MM.1S (cell line): ENCODE data around the gene ZNF362.

ENCODE experiments used
- DNase-seq: peaks from one replicate; pipeline ENCODE4 v3.0.0-alpha.2; 2015
- H2AFZ ChIP-seq: fragments of 300-600 bp; sonication (generic); 2 replicates; pipeline ENCODE4 v1.6.0; 2016; ENCODE audit warnings: antibody characterized with exemption, low read length
- H3F3A ChIP-seq: fragments of 300-600 bp; sonication (generic); 2 replicates; pipeline ENCODE4 v1.6.1; 2016; ENCODE audit warnings: mild to moderate bottlenecking, antibody characterized with exemption, low read length, moderate library complexity, mixed read lengths; ENCODE audit not compliant: insufficient read depth
- H3K27ac ChIP-seq: fragments of 300-600 bp; sonication (generic); 2 replicates; pipeline ENCODE4 v1.5.1; 2016; ENCODE audit warnings: mild to moderate bottlenecking, low read length
- H3K27me3 ChIP-seq: fragments of 300-600 bp; sonication (generic); replicated peaks from 2 replicates; pipeline ENCODE4 v1.6.0; 2016; ENCODE audit warnings: low read length; ENCODE audit not compliant: insufficient read depth
- H3K36me3 ChIP-seq: fragments of 300-600 bp; sonication (generic); replicated peaks from 2 replicates; pipeline ENCODE4 v1.6.1; 2016; ENCODE audit warnings: mild to moderate bottlenecking, low read length, mixed read lengths; ENCODE audit not compliant: insufficient read depth
- H3K4me1 ChIP-seq: fragments of 300-600 bp; sonication (generic); 2 replicates; pipeline ENCODE4 v1.6.1; 2016; ENCODE audit warnings: low read length, mixed read lengths
- H3K4me2 ChIP-seq: fragments of 300-600 bp; sonication (generic); 2 replicates; pipeline ENCODE4 v1.6.0; 2016; ENCODE audit warnings: low read depth, low read length
- H3K4me3 ChIP-seq: fragments of 300-600 bp; sonication (generic); 2 replicates; pipeline ENCODE4 v1.5.1; 2016; ENCODE audit warnings: low read length, mixed read lengths
- H3K79me2 ChIP-seq: fragments of 300-600 bp; sonication (generic); 2 replicates; pipeline ENCODE4 v1.6.1; 2016; ENCODE audit warnings: mixed run types, low read length, mixed read lengths
- H3K9ac ChIP-seq: fragments of 300-600 bp; sonication (generic); 2 replicates; pipeline ENCODE4 v1.6.1; 2016; ENCODE audit warnings: low read length, mixed read lengths
- H3K9me2 ChIP-seq: fragments of 300-600 bp; sonication (generic); replicated peaks from 2 replicates; pipeline ENCODE4 v1.6.1; 2016; ENCODE audit warnings: mild to moderate bottlenecking, low read length, mixed read lengths; ENCODE audit not compliant: insufficient read depth
- H3K9me3 ChIP-seq: fragments of 300-600 bp; sonication (generic); replicated peaks from 2 replicates; pipeline ENCODE4 v1.6.1; 2016; ENCODE audit warnings: mild to moderate bottlenecking, low read length, mixed read lengths; ENCODE audit not compliant: insufficient read depth
- H4K20me1 ChIP-seq: fragments of 300-600 bp; sonication (generic); 2 replicates; pipeline ENCODE4 v1.6.1; 2016; ENCODE audit warnings: mild to moderate bottlenecking, low read length, moderate library complexity, mixed read lengths; ENCODE audit not compliant: insufficient read depth
- CTCF ChIP-seq: fragments of 300-600 bp; sonication (generic); IDR thresholded peaks from 2 replicates; pipeline ENCODE4 v1.5.1; 2016; ENCODE audit warnings: antibody characterized with exemption, low read length, mixed read lengths
- EZH2 ChIP-seq: fragments of 300-600 bp; sonication (generic); optimal IDR thresholded peaks from 2 replicates; pipeline ENCODE3; 2017; ENCODE audit warnings: low read depth, mild to moderate bottlenecking, antibody characterized with exemption, low read length, mixed read lengths
- EZH2phosphoT487 ChIP-seq: fragments of 300-600 bp; sonication (generic); IDR thresholded peaks from 2 replicates; pipeline ENCODE4 v1.6.1; 2018; ENCODE audit warnings: antibody characterized with exemption, low read length

The ZNF362 gene

GRCh38 chr1:33305016-33305415 is 48.7 kb downstream of the ZNF362 start:
- no peak for DNase-seq
- Histone ChIP-seq H3K9me2 (no peaks in the 10 kb centered on the region), H3K79me2 (no peaks in the 10 kb centered on the region), H3F3A (no peaks in the 10 kb centered on the region), H3K9ac (no peak overlapping the region), H2AFZ (no peak overlapping the region), H3K9me3 (no peaks in the 10 kb centered on the region), H4K20me1 (no peaks in the 10 kb centered on the region), H3K4me3 (no peak overlapping the region), H3K4me2 (no peak overlapping the region), H3K4me1 (no peaks in the 10 kb centered on the region), H3K36me3 (no peaks in the 10 kb centered on the region), H3K27ac (no peak overlapping the region), H3K27me3 (no peaks in the 10 kb centered on the region)
- TF ChIP-seq CTCF (no peak), EZH2 (no peak), EZH2phosphoT487 (no peak)

GRCh38 chr1:33305816-33306652 is 49.7 kb downstream of the ZNF362 start:
- H2AFZ ChIP-seq = no peak overlapping the region
- DNase-seq = no peak
- no peaks in the 10 kb centered on the region for H3K27me3 ChIP-seq
- TF ChIP-seq EZH2 (no peak), EZH2phosphoT487 (no peak), CTCF (no peak)
- H3K79me2 ChIP-seq = no peaks in the 10 kb centered on the region
- no peaks in the 10 kb centered on the region for H4K20me1 ChIP-seq
- no peak overlapping the region for H3K4me3 ChIP-seq
- no peaks in the 10 kb centered on the region for H3F3A ChIP-seq
- H3K9ac ChIP-seq = no peak overlapping the region
- no peaks in the 10 kb centered on the region for H3K4me1 ChIP-seq
- no peak overlapping the region for H3K4me2 ChIP-seq
- no peaks in the 10 kb centered on the region for H3K9me2 ChIP-seq
- H3K27ac ChIP-seq = no peak overlapping the region
- H3K36me3 ChIP-seq = no peaks in the 10 kb centered on the region
- H3K9me3 ChIP-seq = no peaks in the 10 kb centered on the region

- Histone ChIP-seq H3F3A (no peaks in the 10 kb centered on the region), H3K9me2 (no peaks in the 10 kb centered on the region), H3K79me2 (no peaks in the 10 kb centered on the region), H3K9me3 (no peaks in the 10 kb centered on the region), H3K27me3 (no peaks in the 10 kb centered on the region), H4K20me1 (no peaks in the 10 kb centered on the region), H3K9ac (no peak overlapping the region), H3K4me2 (no peak overlapping the region), H3K4me3 (no peak overlapping the region), H3K4me1 (no peaks in the 10 kb centered on the region), H2AFZ (no peak overlapping the region), H3K36me3 (no peaks in the 10 kb centered on the region), H3K27ac (no peak overlapping the region)
- DNase-seq = no peak
- TF ChIP-seq EZH2phosphoT487 = no peak
Observed at GRCh38 chr1:33306653-33307493, 50.6 kb downstream of the ZNF362 start.
